ENCODE results near the gene TP53BP2. TPM values are rescaled to one million over a fixed set of nuclear protein-coding genes. Genes with fewer than 3 reads are reported as not detected.

TP53BP2 gene
- total and polyA plus RNA-seq, 10 of the 15 experiments (the other 5 are each of a cell fraction or from before 2014, with no cell fraction given) = 1.6 to 13.7 (median 5.6) TPM

- no peak overlapping the region for H2AFZ ChIP-seq (ENCODE audit: control insufficient read depth, low read depth, low read length)
- 0 out of 3 replicates have a peak, but pooled peaks have one; percentile 6 for ATAC-seq
- peaks cover 3% of the 10 kb centered on the region; the same call in 1 of the 2 replicates for H3K4me1 ChIP-seq (ENCODE audit: control insufficient read depth, insufficient read depth, low read length)
- no peak overlapping the region for H3K4me2 ChIP-seq (ENCODE audit: control insufficient read depth, insufficient read depth)
- in situ Hi-C loops (cut with MboI) (no loop called here), intact Hi-C loops (cut with micrococcal nuclease; ENCODE audit: unreplicated experiment) (no loop called here)
- H4K20me1 ChIP-seq (ENCODE audit: control insufficient read depth, insufficient read depth) = no peaks in the 10 kb centered on the region
- BruUV-seq (replicated peaks) = no TSS peak
- H3K27me3 ChIP-seq (replicated peaks in 1 of 2; ENCODE audit: control insufficient read depth in 2 of 2, insufficient read depth in 2 of 2, low read length in 1 of 2) = no peaks in the 10 kb centered on the region
- 46% methylated on average over 2 of the region's 2 CpGs for WGBS (ENCODE audit: insufficient coverage, insufficient replicate concordance, low lambda C conversion rate, missing lambda C conversion rate)
- DNase-seq (ENCODE audit: low read depth, low spot score) = no peak
- H3K79me2 ChIP-seq (ENCODE audit: control insufficient read depth, insufficient read depth, low read length) = no peaks in the 10 kb centered on the region; the same call in 1 of the 2 replicates
- no peak overlapping the region for H3K9ac ChIP-seq (ENCODE audit: control insufficient read depth, insufficient read depth, low read length)
- ChIA-PET SMC1A (ENCODE audit: uncharacterized antibody, unreplicated experiment) (interaction anchor here (0.6 to 1.5 kb wide), 3 partner anchors 10 to 48 kb away, joined by 3 to 4 read pairs (median 3); no protein-coding TSS in a partner anchor), POLR2A (interaction anchor here (2.1 kb wide), 1 partner anchor 10 kb away, joined by 5 read pairs; no protein-coding TSS in a partner anchor), CTCF (interaction anchor here (1.7 kb wide), 1 partner anchor 10 kb away, joined by 3 read pairs; no protein-coding TSS in a partner anchor), RAD21 (ENCODE audit: unreplicated experiment) (no interaction called here)
- FAIRE-seq = no peak
- no peaks in the 10 kb centered on the region for H3K36me3 ChIP-seq (ENCODE audit: control insufficient read depth in 2 of 2, insufficient read depth in 2 of 2, low read length in 1 of 2)
- no peak overlapping the region for H3K27ac ChIP-seq (ENCODE audit: control insufficient read depth, insufficient read depth)
- TF ChIP-seq IKZF2 (IDR thresholded peaks at IDR 0.05) (0 out of 4 replicates have a peak, but pooled peaks have one; percentile 13 to 25), MTA2 (IDR thresholded peaks at IDR 0.05; ENCODE audit: low read depth) (peak; percentile 78), CHD1 (IDR thresholded peaks at IDR 0.05; ENCODE audit: low read depth, low read length) (no peak), STAT3 (IDR thresholded peaks at IDR 0.05; ENCODE audit: low read depth, low read length) (no peak), TCF3 (IDR thresholded peaks at IDR 0.05; ENCODE audit: borderline replicate concordance, insufficient read depth, low read depth, low read length) (no peak), TAF1 (IDR thresholded peaks at IDR 0.05; ENCODE audit: borderline replicate concordance, low read depth, low read length) (no peak), SKIL (IDR thresholded peaks at IDR 0.05; ENCODE audit: low read depth, poor library complexity, severe bottlenecking) (no peak), WRNIP1 (IDR thresholded peaks at IDR 0.05; ENCODE audit: borderline replicate concordance, low read depth, low read length) (no peak)
- no peaks in the 10 kb centered on the region; the same call in 2 of the 3 replicates for H3K9me3 ChIP-seq (replicated peaks; ENCODE audit: control insufficient read depth, insufficient read depth, low read length)
- H3K4me3 ChIP-seq = no peak overlapping the region
These were observed 3.0 kb downstream of the TP53BP2 start for GRCh38 chr1:223842784-223843183.

All from GM12878 (cell line).